ENCODE results near the gene PTBP2. TPM values are rescaled to one million over a fixed set of nuclear protein-coding genes. Genes with fewer than 3 reads are reported as not detected.

PTBP2 gene
- total and polyA plus RNA-seq, 9 donors: 14.7 to 43.1 (median 28.0) TPM

DNA sequence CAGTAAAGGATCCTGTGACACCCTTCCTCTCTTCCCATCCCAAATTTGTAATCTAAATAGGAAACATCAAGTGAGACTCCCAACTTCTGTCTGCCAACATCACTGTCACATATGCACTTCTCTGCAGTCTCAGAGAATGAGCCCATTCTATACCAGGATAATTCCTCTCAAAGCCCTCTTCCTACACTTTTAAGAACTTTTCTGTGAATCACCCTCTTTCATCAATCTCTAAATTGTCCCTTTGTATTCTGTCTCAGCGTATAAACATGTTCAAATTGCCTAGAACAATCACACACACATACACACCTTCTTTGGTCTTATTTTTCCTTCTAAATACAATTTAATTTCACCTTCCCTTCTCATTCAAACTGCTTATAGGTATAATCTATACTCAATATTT is 111.8 kb downstream of the PTBP2 start:
- 96 to 98% (median 98%) methylated on average over 1 of the region's 1 CpG for WGBS, 3 donors
- no peaks in the 10 kb centered on the region for H3K9me3 ChIP-seq
- no peaks in the 10 kb centered on the region for H3K27me3 ChIP-seq
- no peak overlapping the region for H3K4me3 ChIP-seq
- intact Hi-C loops (cut with DNase I): no loop called here
- no peak for DNase-seq
- no peak for TF ChIP-seq EP300 (IDR thresholded peaks at IDR 0.05)
- TF ChIP-seq, protein P1, sequence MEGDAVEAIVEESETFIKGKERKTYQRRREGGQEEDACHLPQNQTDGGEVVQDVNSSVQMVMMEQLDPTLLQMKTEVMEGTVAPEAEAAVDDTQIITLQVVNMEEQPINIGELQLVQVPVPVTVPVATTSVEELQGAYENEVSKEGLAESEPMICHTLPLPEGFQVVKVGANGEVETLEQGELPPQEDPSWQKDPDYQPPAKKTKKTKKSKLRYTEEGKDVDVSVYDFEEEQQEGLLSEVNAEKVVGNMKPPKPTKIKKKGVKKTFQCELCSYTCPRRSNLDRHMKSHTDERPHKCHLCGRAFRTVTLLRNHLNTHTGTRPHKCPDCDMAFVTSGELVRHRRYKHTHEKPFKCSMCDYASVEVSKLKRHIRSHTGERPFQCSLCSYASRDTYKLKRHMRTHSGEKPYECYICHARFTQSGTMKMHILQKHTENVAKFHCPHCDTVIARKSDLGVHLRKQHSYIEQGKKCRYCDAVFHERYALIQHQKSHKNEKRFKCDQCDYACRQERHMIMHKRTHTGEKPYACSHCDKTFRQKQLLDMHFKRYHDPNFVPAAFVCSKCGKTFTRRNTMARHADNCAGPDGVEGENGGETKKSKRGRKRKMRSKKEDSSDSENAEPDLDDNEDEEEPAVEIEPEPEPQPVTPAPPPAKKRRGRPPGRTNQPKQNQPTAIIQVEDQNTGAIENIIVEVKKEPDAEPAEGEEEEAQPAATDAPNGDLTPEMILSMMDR (IDR thresholded peaks at IDR 0.05): no peak
- TF ChIP-seq POLR2A (IDR thresholded peaks at IDR 0.05): no peak
- H3K36me3 ChIP-seq: no peaks in the 10 kb centered on the region
- H3K27ac ChIP-seq: no peak overlapping the region
- no peaks in the 10 kb centered on the region for H3K4me1 ChIP-seq (ENCODE audit: insufficient read depth)

GRCh38 chr1:96834986-96835385 is 113.4 kb downstream of the PTBP2 start:
- TF ChIP-seq EP300 (IDR thresholded peaks at IDR 0.05) (no peak), POLR2A (IDR thresholded peaks at IDR 0.05) (no peak)
- TF ChIP-seq, protein P1 (IDR thresholded peaks at IDR 0.05): no peak
- no peak for DNase-seq
- Histone ChIP-seq H3K4me1 (ENCODE audit: insufficient read depth) (no peaks in the 10 kb centered on the region), H3K27ac (no peak overlapping the region), H3K36me3 (no peaks in the 10 kb centered on the region), H3K9me3 (no peaks in the 10 kb centered on the region), H3K27me3 (no peaks in the 10 kb centered on the region), H3K4me3 (no peak overlapping the region)
- intact Hi-C loops (cut with DNase I): no loop called here
- 87 to 89% (median 89%) methylated on average over 2 of the region's 2 CpGs for WGBS, 3 donors

- 59 to 62% (median 59%) methylated on average over 7 of the region's 7 CpGs for WGBS, 3 donors
- Histone ChIP-seq H3K27ac (no peak overlapping the region), H3K27me3 (no peaks in the 10 kb centered on the region), H3K4me1 (ENCODE audit: insufficient read depth) (no peaks in the 10 kb centered on the region), H3K9me3 (no peaks in the 10 kb centered on the region), H3K36me3 (no peaks in the 10 kb centered on the region), H3K4me3 (no peak overlapping the region)
- TF ChIP-seq POLR2A (IDR thresholded peaks at IDR 0.05): no peak
- TF ChIP-seq, protein P1 (IDR thresholded peaks at IDR 0.05): no peak
- TF ChIP-seq EP300 (IDR thresholded peaks at IDR 0.05): no peak
- DNase-seq: no peak
- intact Hi-C loops (cut with DNase I): no loop called here
Observed at GRCh38 chr1:96837057-96837780, 115.6 kb downstream of the PTBP2 start.

- H3K36me3 ChIP-seq: no peaks in the 10 kb centered on the region
- no peaks in the 10 kb centered on the region for H3K27me3 ChIP-seq
- TF ChIP-seq EP300 (IDR thresholded peaks at IDR 0.05) (no peak), POLR2A (IDR thresholded peaks at IDR 0.05) (no peak)
- TF ChIP-seq, protein P1 (IDR thresholded peaks at IDR 0.05): no peak
- intact Hi-C loops (cut with DNase I): no loop called here
- H3K4me1 ChIP-seq (ENCODE audit: insufficient read depth): no peaks in the 10 kb centered on the region
- WGBS, 3 donors: 56 to 74% (median 72%) methylated on average over 2 of the region's 2 CpGs
- DNase-seq: no peak
- no peaks in the 10 kb centered on the region for H3K9me3 ChIP-seq
- no peak overlapping the region for H3K4me3 ChIP-seq
- H3K27ac ChIP-seq: no peak overlapping the region
Observed at GRCh38 chr1:96837781-96838216, 116.2 kb downstream of the PTBP2 start.
